ENCODE data around the gene TNFRSF13B.
"Not testable (repeated sequence)": the region's sequence is repeated elsewhere in the genome, so short reads cannot be mapped to it uniquely, and the experiment has no call there.

DNA sequence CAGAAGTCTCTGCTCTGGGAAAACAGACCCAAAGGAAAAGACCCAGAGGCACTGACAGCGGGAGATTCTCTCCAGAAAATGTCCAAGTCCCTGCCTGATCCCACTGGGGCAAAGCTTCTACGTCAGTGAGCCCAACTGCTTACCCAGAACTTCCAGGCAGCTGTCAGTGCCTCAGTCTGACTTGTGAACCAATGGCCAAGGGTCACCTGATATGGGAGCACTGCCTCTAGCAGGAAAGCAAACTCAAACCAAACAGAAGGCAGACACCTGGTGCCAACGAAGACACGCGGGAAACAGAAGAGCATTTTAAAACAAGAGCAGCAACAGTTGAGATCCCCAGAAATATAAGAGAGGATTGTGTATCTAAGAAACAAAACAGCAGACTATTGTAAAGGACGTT, 16.9 kb downstream of the TNFRSF13B start:
- not testable (repeated sequence) for TF ChIP-seq POLR2A (IDR thresholded peaks at IDR 0.05; ENCODE audit: low read depth, low read length); EZH2 (IDR thresholded peaks at IDR 0.05; ENCODE audit: borderline replicate concordance, low read depth, low read length, severe bottlenecking); POLR2AphosphoS5 (IDR thresholded peaks at IDR 0.05; ENCODE audit: insufficient read depth, low read depth, low read length); MYC (IDR thresholded peaks at IDR 0.05; ENCODE audit: low read depth, low read length); MAX (IDR thresholded peaks at IDR 0.05; ENCODE audit: insufficient read depth, insufficient read length); FOS (IDR thresholded peaks at IDR 0.05; ENCODE audit: borderline replicate concordance, insufficient read depth, low read length); JUN (IDR thresholded peaks at IDR 0.05; ENCODE audit: borderline replicate concordance, insufficient read depth, insufficient read length, low read depth); GATA2 (IDR thresholded peaks at IDR 0.05; ENCODE audit: insufficient read depth, insufficient read length, low read depth, low read length)
- TF ChIP-seq, protein P1, sequence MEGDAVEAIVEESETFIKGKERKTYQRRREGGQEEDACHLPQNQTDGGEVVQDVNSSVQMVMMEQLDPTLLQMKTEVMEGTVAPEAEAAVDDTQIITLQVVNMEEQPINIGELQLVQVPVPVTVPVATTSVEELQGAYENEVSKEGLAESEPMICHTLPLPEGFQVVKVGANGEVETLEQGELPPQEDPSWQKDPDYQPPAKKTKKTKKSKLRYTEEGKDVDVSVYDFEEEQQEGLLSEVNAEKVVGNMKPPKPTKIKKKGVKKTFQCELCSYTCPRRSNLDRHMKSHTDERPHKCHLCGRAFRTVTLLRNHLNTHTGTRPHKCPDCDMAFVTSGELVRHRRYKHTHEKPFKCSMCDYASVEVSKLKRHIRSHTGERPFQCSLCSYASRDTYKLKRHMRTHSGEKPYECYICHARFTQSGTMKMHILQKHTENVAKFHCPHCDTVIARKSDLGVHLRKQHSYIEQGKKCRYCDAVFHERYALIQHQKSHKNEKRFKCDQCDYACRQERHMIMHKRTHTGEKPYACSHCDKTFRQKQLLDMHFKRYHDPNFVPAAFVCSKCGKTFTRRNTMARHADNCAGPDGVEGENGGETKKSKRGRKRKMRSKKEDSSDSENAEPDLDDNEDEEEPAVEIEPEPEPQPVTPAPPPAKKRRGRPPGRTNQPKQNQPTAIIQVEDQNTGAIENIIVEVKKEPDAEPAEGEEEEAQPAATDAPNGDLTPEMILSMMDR (IDR thresholded peaks at IDR 0.05; ENCODE audit: extremely low read depth in 1 of 2, insufficient read depth in 1 of 2, low read depth in 1 of 2, low read length in 2 of 2), result not testable (repeated sequence)
